Liver (tissue), 9 donors: ENCODE data around the gene MYOM1. TPM values are rescaled to one million over a fixed set of nuclear protein-coding genes. Genes with fewer than 3 reads are reported as not detected.
"Not testable (repeated sequence)": the region's sequence is repeated elsewhere in the genome, so short reads cannot be mapped to it uniquely, and the experiment has no call there.

Experiments used
- DNase-seq: peaks from one replicate; pipeline ENCODE4 v3.0.0-alpha.2; 2017; ENCODE audit warnings: low spot score
- H3K27ac ChIP-seq, 2 donors: one replicate each; pipeline ENCODE4 v1.7.0; 2013; ENCODE audit warnings: inconsistent platforms in 2 of 2, low read length in 2 of 2, control low read depth in 1 of 2, low read depth in 1 of 2, mild to moderate bottlenecking in 1 of 2
- H3K27me3 ChIP-seq, 4 donors: one replicate each; pipeline versions ENCODE4 v1.6.1 to v1.7.0; 2013; ENCODE audit warnings: low read length in 3 of 4, inconsistent platforms in 1 of 4, mild to moderate bottlenecking in 1 of 4, moderate library complexity in 1 of 4; ENCODE audit not compliant: control insufficient read depth in 4 of 4, insufficient read depth in 4 of 4
- H3K36me3 ChIP-seq, 4 donors: one replicate each; pipeline versions ENCODE4 v1.6.1 to v1.7.0; 2013; ENCODE audit warnings: low read length in 3 of 4, mild to moderate bottlenecking in 3 of 4, low read depth in 1 of 4, moderate library complexity in 1 of 4; ENCODE audit not compliant: control insufficient read depth in 4 of 4, insufficient read depth in 3 of 4
- H3K4me1 ChIP-seq, 4 donors: one replicate each; pipeline versions ENCODE4 v1.6.1 to v1.7.0; 2013; ENCODE audit warnings: low read length in 3 of 4, mild to moderate bottlenecking in 3 of 4, moderate library complexity in 1 of 4; ENCODE audit not compliant: control insufficient read depth in 4 of 4, insufficient read depth in 4 of 4
- H3K4me3 ChIP-seq, 3 donors: one replicate each; pipeline versions ENCODE4 v1.6.1 to v1.7.0; 2013; ENCODE audit warnings: low read length in 3 of 3, control low read depth in 1 of 3, low read depth in 1 of 3, mild to moderate bottlenecking in 1 of 3
- H3K9ac ChIP-seq, 2 donors: one replicate each; pipeline ENCODE4 v1.7.0; 2013; ENCODE audit warnings: low read length in 2 of 2, mild to moderate bottlenecking in 2 of 2, moderate library complexity in 2 of 2, control low read depth in 1 of 2, low read depth in 1 of 2
- H3K9me3 ChIP-seq, 4 donors: one replicate each; pipeline versions ENCODE4 v1.6.1 to v1.7.0; 2013; ENCODE audit warnings: low read length in 3 of 4; ENCODE audit not compliant: control insufficient read depth in 4 of 4
- EGR1 ChIP-seq, 2 donors: IDR thresholded peaks; 2 replicates each; pipeline ENCODE4 v1.6.1; 2016 to 2018; ENCODE audit warnings: antibody characterized with exemption in 2 of 2, low read depth in 2 of 2
- FOXA1 ChIP-seq: IDR thresholded peaks from 2 replicates; pipeline ENCODE4 v1.6.1; 2016; ENCODE audit warnings: antibody characterized with exemption
- GABPA ChIP-seq, 2 donors: IDR thresholded peaks in 1 of 2; conservative IDR thresholded peaks in 1 of 2; 2 replicates each; pipeline ENCODE4 v1.6.1; 2016; ENCODE audit warnings: antibody characterized with exemption in 2 of 2, mild to moderate bottlenecking in 1 of 2, moderate library complexity in 1 of 2
- HNF4A ChIP-seq, 2 donors: conservative IDR thresholded peaks; 2 replicates each; pipeline ENCODE4 v1.6.1; 2016; ENCODE audit warnings: antibody characterized with exemption in 2 of 2, mild to moderate bottlenecking in 2 of 2
- HNF4G ChIP-seq: IDR thresholded peaks from 2 replicates; pipeline ENCODE4 v1.6.1; 2016; ENCODE audit warnings: antibody characterized with exemption
- JUND ChIP-seq, 2 donors: IDR thresholded peaks; 2 replicates each; pipeline ENCODE4 v1.6.1; 2016; ENCODE audit warnings: antibody characterized with exemption in 2 of 2
- NR2F2 ChIP-seq: IDR thresholded peaks from 2 replicates; pipeline ENCODE4 v1.6.1; 2016; ENCODE audit warnings: antibody characterized with exemption
- RAD21 ChIP-seq, 2 donors: IDR thresholded peaks; 2 replicates each; pipeline ENCODE4 v1.6.1; 2016; ENCODE audit warnings: antibody characterized with exemption in 2 of 2, mild to moderate bottlenecking in 2 of 2
- RXRA ChIP-seq, 2 donors: IDR thresholded peaks; 2 replicates each; pipeline ENCODE4 v1.6.1; 2017 to 2018; ENCODE audit warnings: antibody characterized with exemption in 2 of 2, mild to moderate bottlenecking in 1 of 2
- SP1 ChIP-seq: IDR thresholded peaks from 2 replicates; pipeline ENCODE4 v1.6.1; 2018; ENCODE audit warnings: antibody characterized with exemption, mild to moderate bottlenecking
- YY1 ChIP-seq: IDR thresholded peaks from 2 replicates; pipeline ENCODE4 v1.6.1; 2016; ENCODE audit warnings: antibody characterized with exemption, mild to moderate bottlenecking
- WGBS: extraction: QIAGEN DNeasy Blood & Tissue Kit; methylation state at CpG from one replicate; pipeline ENCODE4 v1.1.7; 2013; 5-methylcytosine and 5-hydroxymethylcytosine counted together
- polyA plus RNA-seq, 2 donors: library from polyadenylated mRNA; stranded (reverse) in 1 of 2; unstranded in 1 of 2; fragments of 200-250 nt in 1 of 2; fragments of >200 nt in 1 of 2; fragmentation: Nextera tagmentation in 1 of 2; extraction: Ambion mirVana in 1 of 2; gene quantifications; one replicate each; pipeline versions ENCODE4 v1.2.1 to v1.2.3, GENCODE V29; 2013 to 2015
- total RNA-seq, 2 donors: library from RNA; depleted of rRNA; stranded (reverse); fragments of >200 nt; gene quantifications; one replicate each; pipeline ENCODE4 v1.2.3, GENCODE V29; 2014
- TF ChIP-seq, protein P1 (sequence below): IDR thresholded peaks from 2 replicates; pipeline ENCODE4 v1.6.1; 2016; ENCODE audit warnings: antibody characterized with exemption
- TF ChIP-seq, protein P2 (sequence below): IDR thresholded peaks from 2 replicates; pipeline ENCODE4 v1.6.1; 2016; ENCODE audit warnings: antibody characterized with exemption, mild to moderate bottlenecking
- TF ChIP-seq, protein P3 (sequence below): fragments of 150-350 bp; IDR thresholded peaks from 2 replicates; pipeline ENCODE4 v1.5.1; 2017; ENCODE audit warnings: improper control_type of control experiment, low read depth, low read length; ENCODE audit not compliant: missing input control
- donor health status: healthy.
- donor health status: healthy.
- donor health status: healthy.
- donor health status: healthy.
- donor health status: healthy.

Gene MYOM1
- total and polyA plus RNA-seq, 4 donors: 10.1 to 48.4 (median 21.3) TPM

DNA sequence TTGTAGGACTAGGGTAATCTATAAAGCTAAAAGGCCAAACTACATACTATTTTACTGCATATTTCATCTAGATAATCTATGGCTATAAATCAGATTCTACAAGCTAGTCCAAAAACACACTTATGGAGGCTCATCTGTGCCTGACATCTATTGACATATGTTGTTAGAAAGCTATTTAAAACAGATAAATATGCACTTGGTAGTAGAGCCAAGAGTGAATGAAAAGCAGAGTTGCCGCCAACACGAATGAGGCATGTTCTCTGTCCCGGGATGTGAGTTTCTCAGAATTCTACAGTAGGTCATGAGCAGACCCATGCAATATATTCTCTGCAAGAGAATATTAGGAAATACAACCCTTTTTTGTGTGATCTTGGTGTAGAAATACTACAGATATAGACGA is 140.1 kb downstream of the MYOM1 start:
- H3K27ac ChIP-seq: no peak overlapping the region
- WGBS: 94% methylated on average over 4 of the region's 4 CpGs

DNA sequence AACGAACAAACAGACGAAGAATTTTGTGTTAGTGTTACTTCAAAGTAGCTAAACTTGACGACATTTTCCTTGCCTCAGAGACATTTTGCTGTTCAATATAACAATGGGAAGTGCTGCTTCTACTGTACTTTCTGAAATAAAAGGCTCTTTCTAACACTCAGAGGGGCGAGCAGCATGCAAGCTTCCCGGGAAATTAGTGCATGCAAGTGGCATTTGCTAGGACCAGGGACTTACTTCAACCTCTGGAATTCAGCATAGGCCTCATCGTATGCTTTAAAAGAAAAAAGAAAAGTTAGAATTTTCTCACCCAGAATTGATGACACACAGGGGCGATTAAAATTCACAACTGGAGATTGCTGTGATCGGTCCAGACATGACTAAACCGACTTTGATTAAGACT is 144.3 kb downstream of the MYOM1 start:
- WGBS: 84% methylated on average over 9 of the region's 9 CpGs
- Histone ChIP-seq H3K36me3 (peaks cover 0 to 12% (median under 1%) of the 10 kb centered on the region in 4 donors), H3K9me3 (no peaks in the 10 kb centered on the region), H3K9ac (no peak overlapping the region), H3K4me1 (no peaks in the 10 kb centered on the region), H3K27ac (no peak overlapping the region), H3K4me3 (no peak overlapping the region), H3K27me3 (no peaks in the 10 kb centered on the region)
- no peak for DNase-seq
- no peak for TF ChIP-seq HNF4G
- TF ChIP-seq YY1: no peak
- TF ChIP-seq RAD21 (IDR thresholded peaks at IDR 0.05): no peak

More for the DNA sequence above, 140.1 kb downstream of the MYOM1 start:
- Histone ChIP-seq H3K27me3 (no peaks in the 10 kb centered on the region), H3K36me3 (peaks cover 0 to 16% (median 4%) of the 10 kb centered on the region in 4 donors), H3K9ac (no peak overlapping the region), H3K9me3 (no peaks in the 10 kb centered on the region), H3K4me1 (no peaks in the 10 kb centered on the region), H3K4me3 (no peak overlapping the region)
- TF ChIP-seq RAD21 (IDR thresholded peaks at IDR 0.05): no peak
- TF ChIP-seq SP1: no peak
- no peak for TF ChIP-seq RXRA (IDR thresholded peaks at IDR 0.05)
- TF ChIP-seq YY1: no peak
- TF ChIP-seq FOXA1: no peak
- TF ChIP-seq HNF4A (conservative IDR thresholded peaks at IDR 0.05): no peak
- no peak for TF ChIP-seq GABPA (IDR thresholded peaks at IDR 0.05 in 1 of 2, conservative IDR thresholded peaks at IDR 0.05 in 1 of 2)
- TF ChIP-seq, protein P1, sequence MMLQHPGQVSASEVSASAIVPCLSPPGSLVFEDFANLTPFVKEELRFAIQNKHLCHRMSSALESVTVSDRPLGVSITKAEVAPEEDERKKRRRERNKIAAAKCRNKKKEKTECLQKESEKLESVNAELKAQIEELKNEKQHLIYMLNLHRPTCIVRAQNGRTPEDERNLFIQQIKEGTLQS: no peak
- no peak for DNase-seq

DNA sequence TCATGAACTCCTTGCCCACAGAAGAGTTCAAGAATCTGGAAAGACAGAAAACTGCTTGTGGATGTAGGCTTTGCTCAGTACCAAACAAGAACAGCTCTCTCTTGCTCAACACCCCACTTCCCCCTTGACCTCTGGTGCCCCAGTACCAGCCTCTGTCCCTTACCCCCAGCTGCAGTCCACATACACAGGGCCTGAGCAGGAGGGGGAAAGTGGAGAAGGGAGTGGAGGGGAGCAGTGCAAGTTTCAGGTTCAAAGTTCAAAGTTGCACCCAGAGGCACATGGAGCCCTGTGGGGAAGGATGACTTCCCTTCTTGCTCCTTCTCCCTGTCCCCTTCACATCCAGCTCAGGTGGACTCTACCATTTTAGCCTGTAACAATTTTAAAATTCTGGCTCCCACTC is 145.7 kb downstream of the MYOM1 start:
- TF ChIP-seq RXRA (IDR thresholded peaks at IDR 0.05): peak in 1 of 2 donors; percentile 18
- TF ChIP-seq HNF4G: no peak
- peak in 1 of 2 donors; percentile 45 for TF ChIP-seq HNF4A (conservative IDR thresholded peaks at IDR 0.05)
- TF ChIP-seq RAD21 (IDR thresholded peaks at IDR 0.05): no peak
- no peak for TF ChIP-seq EGR1 (IDR thresholded peaks at IDR 0.05; ENCODE audit: low read depth in 2 of 2)
- TF ChIP-seq, protein P2, sequence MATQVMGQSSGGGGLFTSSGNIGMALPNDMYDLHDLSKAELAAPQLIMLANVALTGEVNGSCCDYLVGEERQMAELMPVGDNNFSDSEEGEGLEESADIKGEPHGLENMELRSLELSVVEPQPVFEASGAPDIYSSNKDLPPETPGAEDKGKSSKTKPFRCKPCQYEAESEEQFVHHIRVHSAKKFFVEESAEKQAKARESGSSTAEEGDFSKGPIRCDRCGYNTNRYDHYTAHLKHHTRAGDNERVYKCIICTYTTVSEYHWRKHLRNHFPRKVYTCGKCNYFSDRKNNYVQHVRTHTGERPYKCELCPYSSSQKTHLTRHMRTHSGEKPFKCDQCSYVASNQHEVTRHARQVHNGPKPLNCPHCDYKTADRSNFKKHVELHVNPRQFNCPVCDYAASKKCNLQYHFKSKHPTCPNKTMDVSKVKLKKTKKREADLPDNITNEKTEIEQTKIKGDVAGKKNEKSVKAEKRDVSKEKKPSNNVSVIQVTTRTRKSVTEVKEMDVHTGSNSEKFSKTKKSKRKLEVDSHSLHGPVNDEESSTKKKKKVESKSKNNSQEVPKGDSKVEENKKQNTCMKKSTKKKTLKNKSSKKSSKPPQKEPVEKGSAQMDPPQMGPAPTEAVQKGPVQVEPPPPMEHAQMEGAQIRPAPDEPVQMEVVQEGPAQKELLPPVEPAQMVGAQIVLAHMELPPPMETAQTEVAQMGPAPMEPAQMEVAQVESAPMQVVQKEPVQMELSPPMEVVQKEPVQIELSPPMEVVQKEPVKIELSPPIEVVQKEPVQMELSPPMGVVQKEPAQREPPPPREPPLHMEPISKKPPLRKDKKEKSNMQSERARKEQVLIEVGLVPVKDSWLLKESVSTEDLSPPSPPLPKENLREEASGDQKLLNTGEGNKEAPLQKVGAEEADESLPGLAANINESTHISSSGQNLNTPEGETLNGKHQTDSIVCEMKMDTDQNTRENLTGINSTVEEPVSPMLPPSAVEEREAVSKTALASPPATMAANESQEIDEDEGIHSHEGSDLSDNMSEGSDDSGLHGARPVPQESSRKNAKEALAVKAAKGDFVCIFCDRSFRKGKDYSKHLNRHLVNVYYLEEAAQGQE: no peak
- no peak for TF ChIP-seq YY1
- TF ChIP-seq NR2F2: no peak
- TF ChIP-seq JUND (IDR thresholded peaks at IDR 0.05): no peak
- TF ChIP-seq, protein P3, sequence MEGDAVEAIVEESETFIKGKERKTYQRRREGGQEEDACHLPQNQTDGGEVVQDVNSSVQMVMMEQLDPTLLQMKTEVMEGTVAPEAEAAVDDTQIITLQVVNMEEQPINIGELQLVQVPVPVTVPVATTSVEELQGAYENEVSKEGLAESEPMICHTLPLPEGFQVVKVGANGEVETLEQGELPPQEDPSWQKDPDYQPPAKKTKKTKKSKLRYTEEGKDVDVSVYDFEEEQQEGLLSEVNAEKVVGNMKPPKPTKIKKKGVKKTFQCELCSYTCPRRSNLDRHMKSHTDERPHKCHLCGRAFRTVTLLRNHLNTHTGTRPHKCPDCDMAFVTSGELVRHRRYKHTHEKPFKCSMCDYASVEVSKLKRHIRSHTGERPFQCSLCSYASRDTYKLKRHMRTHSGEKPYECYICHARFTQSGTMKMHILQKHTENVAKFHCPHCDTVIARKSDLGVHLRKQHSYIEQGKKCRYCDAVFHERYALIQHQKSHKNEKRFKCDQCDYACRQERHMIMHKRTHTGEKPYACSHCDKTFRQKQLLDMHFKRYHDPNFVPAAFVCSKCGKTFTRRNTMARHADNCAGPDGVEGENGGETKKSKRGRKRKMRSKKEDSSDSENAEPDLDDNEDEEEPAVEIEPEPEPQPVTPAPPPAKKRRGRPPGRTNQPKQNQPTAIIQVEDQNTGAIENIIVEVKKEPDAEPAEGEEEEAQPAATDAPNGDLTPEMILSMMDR: no peak
- H3K27me3 ChIP-seq: no peaks in the 10 kb centered on the region

DNA sequence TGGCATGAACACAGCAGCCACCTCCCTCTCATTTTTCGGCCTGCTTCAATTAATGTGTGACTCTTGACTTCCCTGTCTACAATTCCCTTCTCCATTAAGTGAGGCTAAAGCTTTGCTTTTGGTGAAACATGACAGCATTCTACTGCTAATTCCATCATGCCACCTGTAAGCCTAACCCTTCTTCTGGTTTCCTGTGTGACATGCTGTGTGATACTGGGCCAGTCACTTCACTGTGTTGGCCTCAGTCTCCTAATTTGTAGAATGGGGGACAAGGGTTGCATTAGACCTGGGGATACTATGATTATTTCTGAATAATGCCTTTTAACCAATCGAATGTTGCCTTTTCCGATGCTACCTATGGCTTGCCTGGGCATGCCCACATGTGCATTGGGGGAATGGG is 146.4 kb downstream of the MYOM1 start:
- 96% methylated on average over 3 of the region's 3 CpGs for WGBS
- not testable (repeated sequence) for H3K27ac ChIP-seq, DNase-seq, H3K27me3 ChIP-seq, H3K4me3 ChIP-seq, H3K4me1 ChIP-seq, H3K9me3 ChIP-seq, H3K9ac ChIP-seq
- H3K36me3 ChIP-seq: peaks cover 0 to 12% (median under 1%) of the 10 kb centered on the region in 4 donors

More for the DNA sequence above, 145.7 kb downstream of the MYOM1 start:
- H3K27ac ChIP-seq: no peak overlapping the region
- H3K9ac ChIP-seq: no peak overlapping the region
- H3K4me1 ChIP-seq: no peaks in the 10 kb centered on the region
- H3K36me3 ChIP-seq: peaks cover 0 to 15% (median under 1%) of the 10 kb centered on the region in 4 donors
- no peak overlapping the region for H3K4me3 ChIP-seq
- H3K9me3 ChIP-seq: no peaks in the 10 kb centered on the region
- DNase-seq: no peak
